ENCODE results near the gene ARHGAP32. TPM values are rescaled to one million over a fixed set of nuclear protein-coding genes. Genes with fewer than 3 reads are reported as not detected.

The ARHGAP32 gene
- total RNA-seq, 6 donors from 2014 or later = 19.9 to 51.3 (median 29.5) TPM

DNA sequence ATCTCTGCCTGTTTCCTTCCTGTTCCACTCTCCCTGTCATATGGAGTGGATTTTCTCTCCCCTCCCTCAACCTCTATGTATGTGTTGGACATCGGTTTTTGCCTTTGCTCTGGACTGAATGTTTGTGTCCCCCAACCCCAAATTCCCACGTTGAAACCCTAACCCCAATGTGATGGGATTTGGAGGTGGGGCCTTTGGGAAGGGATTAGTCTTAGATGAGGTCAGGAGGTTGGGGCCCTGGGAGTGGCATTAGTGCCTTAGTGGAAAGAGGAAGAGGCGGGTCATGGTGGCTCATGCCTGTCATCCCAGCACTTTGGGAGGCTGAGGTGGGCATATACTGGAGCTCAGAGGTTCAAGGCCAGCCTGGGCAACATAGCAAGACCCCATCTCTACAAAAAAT is 261.1 kb downstream of the ARHGAP32 start:
- DNase-seq = no peak
- Histone ChIP-seq H3K4me1 (no peaks in the 10 kb centered on the region), H3K27me3 (no peaks in the 10 kb centered on the region), H3K27ac (no peak overlapping the region), H3K4me3 (no peak overlapping the region), H3K36me3 (no peaks in the 10 kb centered on the region), H3K9me3 (no peaks in the 10 kb centered on the region)
- TF ChIP-seq EP300 (IDR thresholded peaks at IDR 0.05) (no peak), POLR2AphosphoS5 (IDR thresholded peaks at IDR 0.05) (no peak), CTCF (IDR thresholded peaks at IDR 0.05) (no peak), POLR2A (IDR thresholded peaks at IDR 0.05) (no peak)
- ATAC-seq (ENCODE audit: low FRiP score in 2 of 2) = no peak
- 76 to 85% methylated on average over 3 of the region's 3 CpGs for WGBS, 2 donors

GRCh38 chr11:128929991-128930390 is 262.1 kb downstream of the ARHGAP32 start:
- no peaks in the 10 kb centered on the region for H3K4me1 ChIP-seq
- no peak overlapping the region for H3K27ac ChIP-seq
- DNase-seq = no peak
- no peak for TF ChIP-seq CTCF (IDR thresholded peaks at IDR 0.05)
- no peak for TF ChIP-seq EP300 (IDR thresholded peaks at IDR 0.05)
- TF ChIP-seq POLR2A (IDR thresholded peaks at IDR 0.05) = no peak
- no peak for TF ChIP-seq POLR2AphosphoS5 (IDR thresholded peaks at IDR 0.05)
- ATAC-seq (ENCODE audit: low FRiP score in 2 of 2) = peak in 1 of 2 donors; percentile 25
- WGBS, 2 donors = 51 to 82% methylated on average over 10 to 12 of the region's 12 CpGs
- no peaks in the 10 kb centered on the region for H3K36me3 ChIP-seq
- no peaks in the 10 kb centered on the region for H3K27me3 ChIP-seq
- H3K4me3 ChIP-seq = no peak overlapping the region
- no peaks in the 10 kb centered on the region for H3K9me3 ChIP-seq

- no peak for TF ChIP-seq CTCF (IDR thresholded peaks at IDR 0.05)
- no peak for TF ChIP-seq EP300 (IDR thresholded peaks at IDR 0.05)
- no peak for TF ChIP-seq POLR2A (IDR thresholded peaks at IDR 0.05)
- no peak for TF ChIP-seq POLR2AphosphoS5 (IDR thresholded peaks at IDR 0.05)
- Histone ChIP-seq H3K4me3 (no peak overlapping the region), H3K27me3 (no peaks in the 10 kb centered on the region), H3K9me3 (no peaks in the 10 kb centered on the region), H3K4me1 (no peaks in the 10 kb centered on the region), H3K27ac (no peak overlapping the region), H3K36me3 (no peaks in the 10 kb centered on the region)
- DNase-seq (no peak), ATAC-seq (ENCODE audit: low FRiP score in 2 of 2) (no peak)
- 72 to 80% methylated on average over 5 of the region's 5 CpGs for WGBS, 2 donors
These were observed 262.7 kb downstream of the ARHGAP32 start for GRCh38 chr11:128929468-128929867.

- no peak for DNase-seq
- 45 to 53% methylated on average over 5 of the region's 5 CpGs for WGBS, 2 donors
- no peak for ATAC-seq (ENCODE audit: low FRiP score in 2 of 2)
These were observed 263.7 kb downstream of the ARHGAP32 start for GRCh38 chr11:128928400-128928799.

More at GRCh38 chr11:128928400-128928799, 263.7 kb downstream of the ARHGAP32 start:
- Histone ChIP-seq H3K4me3 (no peak overlapping the region), H3K4me1 (no peaks in the 10 kb centered on the region), H3K9me3 (no peaks in the 10 kb centered on the region), H3K27ac (no peak overlapping the region), H3K36me3 (no peaks in the 10 kb centered on the region), H3K27me3 (no peaks in the 10 kb centered on the region)
- TF ChIP-seq EP300 (IDR thresholded peaks at IDR 0.05) (no peak), POLR2A (IDR thresholded peaks at IDR 0.05) (no peak), CTCF (IDR thresholded peaks at IDR 0.05) (no peak), POLR2AphosphoS5 (IDR thresholded peaks at IDR 0.05) (no peak)

Data from upper lobe of left lung (tissue), 6 donors.